NB4 (cell line): ENCODE results near the gene GOLGA7B.

Experiments used
- CTCF ChIP-seq: IDR thresholded peaks from one replicate; pipeline ENCODE4 v1.5.1; 2012; ENCODE audit warnings: low read depth, low read length
- MAX ChIP-seq: IDR thresholded peaks from 2 replicates; pipeline ENCODE4 v1.6.1; 2011; ENCODE audit warnings: low read depth, low read length
- POLR2A ChIP-seq: IDR thresholded peaks from 2 replicates; pipeline ENCODE4 v1.6.1; 2011; ENCODE audit warnings: mild to moderate bottlenecking; ENCODE audit not compliant: insufficient read length; ENCODE audit errors: extremely low read depth

GRCh38 chr10:97870990-97871389 is 21.3 kb downstream of the GOLGA7B start:
- TF ChIP-seq POLR2A (no peak), CTCF (no peak), MAX (no peak)
